ENCODE data around the gene ZCRB1. TPM values are rescaled to one million over a fixed set of nuclear protein-coding genes. Genes with fewer than 3 reads are reported as not detected.

ZCRB1 gene
- total RNA-seq, 1 experiment from 2014 or later: 33.6 TPM

- DNase-seq (ENCODE audit: low read depth): no peak
These were observed 44.6 kb downstream of the ZCRB1 start for GRCh38 chr12:42281278-42281677.

GRCh38 chr12:42278128-42278510 is 47.8 kb downstream of the ZCRB1 start:
- no peak for DNase-seq (ENCODE audit: low read depth)

DNA sequence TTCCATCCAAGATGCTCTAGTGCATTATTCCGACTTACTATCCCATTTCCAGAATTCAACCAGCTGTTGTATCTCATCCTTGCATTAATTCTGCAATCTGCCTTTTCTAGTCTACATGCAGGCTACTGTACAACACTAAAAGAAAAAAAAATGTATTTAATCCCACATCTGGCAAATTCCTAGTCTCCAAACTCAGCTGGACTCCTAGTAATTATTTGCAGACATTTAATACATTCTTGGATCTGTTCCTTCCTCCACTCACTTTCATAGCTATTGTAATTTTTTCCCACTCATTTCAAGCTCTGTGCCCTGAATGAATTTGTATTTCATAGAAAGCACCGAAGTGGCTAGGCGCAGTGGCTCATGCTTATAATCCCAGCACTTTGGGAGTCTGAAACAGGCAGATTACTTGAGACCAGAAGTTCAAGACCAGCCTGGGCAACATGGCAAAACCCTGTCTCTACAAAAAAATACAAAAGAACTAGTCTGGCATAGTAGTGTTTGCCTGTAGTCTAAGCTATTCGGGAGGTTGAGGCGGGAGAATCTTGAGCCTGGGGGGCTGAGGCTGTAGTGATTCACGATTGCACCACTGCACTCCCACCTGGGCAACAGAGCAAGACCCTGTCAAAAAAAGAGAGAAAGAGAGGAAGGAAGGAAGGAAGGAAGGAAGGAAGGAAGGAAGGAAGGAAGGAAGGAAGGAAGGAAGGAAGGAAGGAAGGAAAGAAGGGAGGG is 48.3 kb downstream of the ZCRB1 start:
- no peak for DNase-seq (ENCODE audit: low read depth)

GRCh38 chr12:42275499-42275898 is 50.4 kb downstream of the ZCRB1 start:
- no peak for DNase-seq (ENCODE audit: low read depth)

DNA sequence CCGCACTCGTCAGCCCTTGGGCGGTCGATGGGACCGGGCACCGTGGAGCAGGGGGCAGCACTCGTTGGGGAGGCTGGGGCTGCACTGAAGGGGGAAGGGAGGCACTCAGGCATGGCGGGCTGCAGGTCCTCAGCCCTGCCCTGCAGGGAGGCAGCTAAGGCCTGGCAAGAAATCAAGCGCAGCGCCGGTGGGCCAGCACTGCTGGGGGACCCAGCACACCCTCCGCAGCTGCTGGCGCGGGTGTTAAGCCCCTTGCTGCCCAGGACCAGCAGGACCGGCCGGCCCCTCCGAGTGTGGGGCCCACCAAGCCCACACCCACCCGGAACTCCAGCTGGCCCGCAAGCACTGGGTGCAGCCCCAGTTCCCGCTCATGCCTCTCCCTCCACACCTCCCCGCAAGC is 52.2 kb downstream of the ZCRB1 start:
- DNase-seq (ENCODE audit: low read depth): no peak

DNA sequence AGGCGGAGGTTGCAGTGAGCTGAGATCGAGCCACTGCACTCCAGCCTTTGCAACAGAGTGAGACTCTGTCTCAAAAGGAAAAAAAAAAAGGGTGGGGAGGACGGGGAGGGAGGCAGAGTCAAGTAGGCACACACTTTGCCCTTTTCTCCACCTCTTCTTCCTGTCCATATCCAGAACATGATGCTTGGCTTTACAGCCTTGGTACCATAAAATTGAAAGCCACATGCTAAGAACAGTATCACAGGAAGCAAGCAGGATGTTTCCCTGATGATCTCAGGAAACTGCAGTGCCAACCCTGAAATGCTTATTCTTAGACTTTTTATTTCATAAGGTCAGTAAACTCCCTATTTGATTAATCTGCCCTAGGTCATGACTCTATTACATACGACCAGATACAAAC is 55.3 kb downstream of the ZCRB1 start:
- DNase-seq (ENCODE audit: low read depth): no peak

GRCh38 chr12:42267413-42268190 is 58.3 kb downstream of the ZCRB1 start:
- DNase-seq (ENCODE audit: low read depth): no peak

DNA sequence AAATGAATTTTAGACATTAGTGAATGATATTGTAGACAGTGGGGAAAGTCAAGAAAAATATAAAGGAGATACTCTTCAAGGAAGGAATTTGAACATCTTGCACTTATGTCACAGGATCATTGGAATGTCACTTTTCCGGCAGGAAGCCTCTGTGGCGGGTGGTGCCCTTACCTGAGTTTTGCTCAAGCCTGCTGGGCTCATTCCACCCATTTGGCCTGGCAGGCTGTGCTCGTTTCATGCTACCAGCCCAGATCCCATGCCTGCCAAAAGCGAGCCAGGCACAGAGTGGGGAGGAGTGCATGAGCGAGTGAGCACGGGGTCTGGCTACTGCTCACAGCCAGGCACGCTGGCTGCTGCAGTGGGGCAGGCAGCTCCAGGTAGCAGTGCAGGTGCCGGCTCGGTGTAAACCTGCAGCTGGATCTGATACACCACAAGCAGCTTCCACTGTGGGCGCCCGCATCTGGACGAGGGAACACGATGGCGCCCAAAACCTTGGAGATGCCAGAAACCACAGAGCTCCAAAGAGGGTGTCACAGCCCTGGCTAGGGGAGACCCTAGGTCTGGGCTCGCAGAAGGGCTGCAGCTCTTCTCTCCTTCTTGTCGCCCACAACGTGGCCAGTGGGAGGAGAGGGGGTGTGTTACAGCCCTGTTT is 59.2 kb downstream of the ZCRB1 start:
- DNase-seq (ENCODE audit: low read depth): no peak

DNA sequence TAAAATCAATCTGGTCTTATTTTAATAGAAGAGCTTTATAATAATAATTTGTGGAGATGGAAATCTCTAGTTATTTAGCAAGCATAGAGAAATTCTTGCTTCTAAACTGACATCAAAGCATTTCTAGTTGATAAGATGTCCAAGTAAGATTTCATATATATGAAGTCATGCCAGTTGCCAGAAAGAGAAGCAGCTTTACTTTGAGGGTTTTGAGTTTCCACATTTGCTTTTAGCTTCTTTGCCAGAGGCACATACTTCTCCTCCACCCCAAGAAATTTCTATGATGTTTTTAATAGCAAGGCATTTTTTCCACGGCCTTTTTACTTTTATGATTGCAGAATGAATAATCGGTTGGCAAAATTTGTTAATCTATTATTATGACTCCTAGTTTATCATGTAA is 63.6 kb downstream of the ZCRB1 start:
- DNase-seq (ENCODE audit: low read depth): no peak

Other genes with a start within 250 kb of the ZCRB1 start
- 19.2 and 19.8 TPM in 2 replicates for gene GXYLT1, start 181.2 kb downstream of the ZCRB1 start, total RNA-seq (2014; rRNA removed)
- 17.7 and 17.8 TPM in 2 replicates for gene YAF2, start 87.8 kb downstream of the ZCRB1 start, total RNA-seq (2014; rRNA removed)
- 76.2 and 77.3 TPM in 2 replicates for gene PPHLN1, start 73 bp upstream of the ZCRB1 start, total RNA-seq (2014; rRNA removed)

Measured in LHCN-M2 (cell line).